Endothelial cell of umbilical vein (primary cell): ENCODE data around the gene MOGAT1. TPM values are rescaled to one million over a fixed set of nuclear protein-coding genes. Genes with fewer than 3 reads are reported as not detected.

ENCODE experiments used
- BruUV-seq: library from RNA; stranded (reverse); fragments of 400-500 nt; replicated peaks from 2 replicates; lab custom pipeline; 2021; lab: Mats Ljungman, UMichigan
- CTCF ChIA-PET: fragments of 300-600, 350-600 bp; sonication (Branson Sonifier 250); formaldehyde crosslinking; loops from one replicate; lab custom pipeline; 2021; ENCODE audit warnings: antibody characterized with exemption, inconsistent platforms; lab: Charles Lee
- POLR2A ChIA-PET: fragments of 300-600, 350-600 bp; sonication (Branson Sonifier 250); formaldehyde crosslinking; loops from one replicate; lab custom pipeline; 2021; ENCODE audit warnings: antibody characterized with exemption, inconsistent platforms; lab: Charles Lee
- DNase-seq: peaks from one replicate; pipeline ENCODE4 v3.0.0-alpha.2; 2011; ENCODE audit warnings: low read depth, low spot score
- FAIRE-seq: peaks from 2 replicates; lab custom pipeline; 2011; peaks lifted over from hg19 to GRCh38; lab: Jason Lieb, UNC
- H2AFZ ChIP-seq: 2 replicates; pipeline ENCODE4 v1.6.0; 2012; ENCODE audit warnings: low read depth, low read length, control low read depth, inconsistent platforms
- H3K27ac ChIP-seq: 2 replicates; pipeline ENCODE4 v1.5.1; 2011; ENCODE audit warnings: low read depth, mild to moderate bottlenecking, control low read depth, low read length, moderate library complexity; ENCODE audit not compliant: insufficient read depth
- H3K27me3 ChIP-seq, 2 experiments: 2 replicates each; pipeline versions ENCODE4 v1.6.0 to v1.6.1; 2011; ENCODE audit warnings: low read length in 2 of 2, mixed read lengths in 1 of 2; ENCODE audit not compliant: control insufficient read depth in 2 of 2, insufficient read depth in 2 of 2
- H3K36me3 ChIP-seq, 2 experiments: 2 replicates in 1 of 2; 3 replicates in 1 of 2; pipeline ENCODE4 v1.5.1; 2011; ENCODE audit warnings: low read length in 2 of 2, mild to moderate bottlenecking in 1 of 2, moderate library complexity in 1 of 2; ENCODE audit not compliant: control insufficient read depth in 2 of 2, insufficient read depth in 2 of 2; ENCODE audit errors: extremely low read depth in 1 of 2
- H3K4me1 ChIP-seq: 3 replicates; pipeline ENCODE4 v1.5.1; 2011; ENCODE audit warnings: mild to moderate bottlenecking, low read length; ENCODE audit not compliant: control insufficient read depth, insufficient read depth; ENCODE audit errors: extremely low read depth
- H3K4me2 ChIP-seq: 2 replicates; pipeline ENCODE4 v1.6.1; 2011; ENCODE audit warnings: low read length, control low read depth, mixed read lengths; ENCODE audit not compliant: insufficient read depth
- H3K4me3 ChIP-seq, 3 experiments: fragments of 200-600 bp in 1 of 3; sonication (generic), shearing (Covaris generic) in 1 of 3; replicated peaks in 1 of 3; 2 replicates each; pipeline ENCODE4 v1.5.1; 2011 to 2016; ENCODE audit warnings: control low read depth in 3 of 3, low read length in 3 of 3, mild to moderate bottlenecking in 2 of 3, inconsistent platforms in 1 of 3, low read depth in 1 of 3, moderate library complexity in 1 of 3; ENCODE audit not compliant: insufficient read depth in 1 of 3
- H3K79me2 ChIP-seq: 2 replicates; pipeline ENCODE4 v1.6.0; 2012; ENCODE audit warnings: low read length, inconsistent platforms; ENCODE audit not compliant: control insufficient read depth, insufficient read depth
- H3K9ac ChIP-seq: replicated peaks from 2 replicates; pipeline ENCODE3; 2011; ENCODE audit warnings: low read length, control low read depth; ENCODE audit not compliant: insufficient read depth; ENCODE audit errors: extremely low read depth
- H3K9me1 ChIP-seq: replicated peaks from 3 replicates; pipeline ENCODE4 v1.6.0; 2011; ENCODE audit warnings: mild to moderate bottlenecking, low read length; ENCODE audit not compliant: control insufficient read depth, insufficient read depth; ENCODE audit errors: extremely low read depth
- H3K9me3 ChIP-seq: replicated peaks from 2 replicates; pipeline ENCODE4 v1.5.1; 2012; ENCODE audit warnings: low read length, inconsistent platforms; ENCODE audit not compliant: control insufficient read depth, insufficient read depth
- H4K20me1 ChIP-seq: replicated peaks from 2 replicates; pipeline ENCODE3; 2011; ENCODE audit warnings: mild to moderate bottlenecking, low read length; ENCODE audit not compliant: control insufficient read depth, insufficient read depth; ENCODE audit errors: extremely low read depth
- GATA2 ChIP-seq: IDR thresholded peaks from 2 replicates; pipeline ENCODE4 v1.7.0; 2011; ENCODE audit warnings: low read depth, mild to moderate bottlenecking, moderate library complexity, mixed read lengths, low read length; ENCODE audit not compliant: insufficient read length, insufficient read depth
- MYC ChIP-seq: IDR thresholded peaks from one replicate; pipeline ENCODE4 v1.6.1; 2011; ENCODE audit warnings: mild to moderate bottlenecking, low read depth, low read length
- POLR2A ChIP-seq: IDR thresholded peaks from 2 replicates; pipeline ENCODE4 v1.6.1; 2012; ENCODE audit warnings: low read depth, mild to moderate bottlenecking, control low read depth, low read length
- dilution Hi-C: fragments of 300-500 bp; cut with MboI; formaldehyde crosslinking; loops from one replicate; pipeline ENCODE4 v1.15.0; 2019; ENCODE audit warnings: low sequenced_read_pairs; ENCODE audit not compliant: extremely low pct_ligation_motif_present
- intact Hi-C: fragments of 100-400 bp; cut with micrococcal nuclease; formaldehyde crosslinking; loops from one replicate; pipeline ENCODE4 v1.10.0; 2022
- polyA plus RNA-seq, 4 experiments: library from polyadenylated mRNA; depleted of rRNA in 3 of 4; stranded (reverse) in 3 of 4; unstranded in 1 of 4; fragments of >200 nt; gene quantifications; 2 replicates each; pipeline versions ENCODE4 v1.2.1 to v1.2.3, GENCODE V29; 2011 to 2012; ENCODE audit warnings: missing spikeins in 1 of 4
- total RNA-seq: library from RNA; stranded (reverse); gene quantifications from 2 replicates; pipeline ENCODE4 v1.2.3, GENCODE V29; 2021
- TF ChIP-seq, protein P1 (sequence below): IDR thresholded peaks from 2 replicates; pipeline ENCODE4 v1.6.1; 2011; ENCODE audit not compliant: insufficient read depth, insufficient read length
- TF ChIP-seq, protein P2 (sequence below), 2 donors: IDR thresholded peaks; 1 replicate in 1 of 2; 2 replicates in 1 of 2; pipeline ENCODE4 v1.5.1; 2011; ENCODE audit warnings: low read length in 2 of 2, mild to moderate bottlenecking in 2 of 2, moderate library complexity in 2 of 2, control low read depth in 1 of 2, inconsistent platforms in 1 of 2, low read depth in 1 of 2; ENCODE audit not compliant: insufficient read depth in 1 of 2; ENCODE audit errors: extremely low read depth in 1 of 2

Gene MOGAT1
- total and polyA plus RNA-seq, 2 donors (not counting 3 experiments of a cell fraction or from before 2014, with no cell fraction given) = not detected

DNA sequence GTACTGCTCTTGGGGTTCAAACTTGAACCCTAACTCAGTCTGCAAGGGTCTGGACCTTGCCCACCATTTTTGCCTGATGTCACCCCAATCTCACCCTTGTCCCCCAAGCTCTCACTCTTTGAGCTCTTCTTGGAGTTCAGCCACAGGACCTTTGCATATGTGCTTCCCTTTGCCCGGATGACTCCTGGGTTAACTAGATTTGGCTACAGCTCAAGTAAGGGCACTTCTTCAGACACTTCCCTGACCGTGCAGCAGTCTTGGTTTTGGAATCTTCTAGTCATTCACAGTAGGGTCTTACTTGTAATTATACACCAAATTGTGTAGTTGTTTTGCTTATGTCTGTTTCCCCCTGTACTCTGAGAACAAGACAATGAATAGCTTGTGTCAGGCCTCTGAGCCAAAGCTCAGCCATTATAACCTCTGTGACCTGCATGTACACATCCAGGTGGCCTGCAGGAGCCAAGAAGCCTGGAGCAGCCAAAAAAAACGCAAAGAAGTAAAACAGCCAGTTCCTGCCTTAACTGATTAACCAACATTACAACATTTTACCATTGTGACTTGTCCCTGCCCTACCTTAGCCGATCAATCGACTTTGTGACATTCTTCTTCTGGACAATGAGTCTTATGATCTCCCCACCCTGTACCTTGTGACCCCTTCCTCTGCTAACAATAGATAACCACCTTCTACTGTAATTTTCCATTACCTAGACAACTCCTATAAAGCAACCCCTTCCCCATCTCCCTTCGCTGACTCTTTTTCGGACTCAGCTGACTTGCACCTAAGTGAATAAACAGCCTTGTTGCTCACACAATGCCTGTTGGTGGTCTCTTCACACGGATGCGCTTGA, 1.0 kb upstream of the MOGAT1 start:
- H2AFZ ChIP-seq = no peak overlapping the region
- no peaks in the 10 kb centered on the region for H3K36me3 ChIP-seq
- DNase-seq = no peak
- no peaks in the 10 kb centered on the region for H3K79me2 ChIP-seq
- FAIRE-seq = no peak
- H3K27me3 ChIP-seq = peaks cover 28 to 29% of the 10 kb centered on the region in 2 experiments
- no peaks in the 10 kb centered on the region for H3K9me1 ChIP-seq
- TF ChIP-seq, protein P1, sequence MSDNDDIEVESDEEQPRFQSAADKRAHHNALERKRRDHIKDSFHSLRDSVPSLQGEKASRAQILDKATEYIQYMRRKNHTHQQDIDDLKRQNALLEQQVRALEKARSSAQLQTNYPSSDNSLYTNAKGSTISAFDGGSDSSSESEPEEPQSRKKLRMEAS = no peak
- TF ChIP-seq, protein P2, sequence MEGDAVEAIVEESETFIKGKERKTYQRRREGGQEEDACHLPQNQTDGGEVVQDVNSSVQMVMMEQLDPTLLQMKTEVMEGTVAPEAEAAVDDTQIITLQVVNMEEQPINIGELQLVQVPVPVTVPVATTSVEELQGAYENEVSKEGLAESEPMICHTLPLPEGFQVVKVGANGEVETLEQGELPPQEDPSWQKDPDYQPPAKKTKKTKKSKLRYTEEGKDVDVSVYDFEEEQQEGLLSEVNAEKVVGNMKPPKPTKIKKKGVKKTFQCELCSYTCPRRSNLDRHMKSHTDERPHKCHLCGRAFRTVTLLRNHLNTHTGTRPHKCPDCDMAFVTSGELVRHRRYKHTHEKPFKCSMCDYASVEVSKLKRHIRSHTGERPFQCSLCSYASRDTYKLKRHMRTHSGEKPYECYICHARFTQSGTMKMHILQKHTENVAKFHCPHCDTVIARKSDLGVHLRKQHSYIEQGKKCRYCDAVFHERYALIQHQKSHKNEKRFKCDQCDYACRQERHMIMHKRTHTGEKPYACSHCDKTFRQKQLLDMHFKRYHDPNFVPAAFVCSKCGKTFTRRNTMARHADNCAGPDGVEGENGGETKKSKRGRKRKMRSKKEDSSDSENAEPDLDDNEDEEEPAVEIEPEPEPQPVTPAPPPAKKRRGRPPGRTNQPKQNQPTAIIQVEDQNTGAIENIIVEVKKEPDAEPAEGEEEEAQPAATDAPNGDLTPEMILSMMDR (IDR thresholded peaks at IDR 0.05; ENCODE audit: extremely low read depth in 1 of 2, insufficient read depth in 1 of 2, low read depth in 1 of 2, low read length in 2 of 2) = no peak
- TF ChIP-seq MYC (no peak), POLR2A (no peak), GATA2 (no peak)
- H3K27ac ChIP-seq = no peak overlapping the region
- peaks cover 4% of the 10 kb centered on the region for H3K4me1 ChIP-seq
- no peaks in the 10 kb centered on the region for H3K9me3 ChIP-seq
- no peaks in the 10 kb centered on the region for H4K20me1 ChIP-seq
- no peak overlapping the region for H3K4me2 ChIP-seq
- intact Hi-C loops = no loop called here
- dilution Hi-C loops = no loop called here
- ChIA-PET CTCF (interaction anchor here (0.8 to 1.2 kb wide), 3 partner anchors 20 to 645 kb away, joined by 3 to 5 read pairs (median 4); no protein-coding TSS in a partner anchor), POLR2A (no interaction called here)
- H3K9ac ChIP-seq = no peak overlapping the region
- no peak overlapping the region for H3K4me3 ChIP-seq
- BruUV-seq = no TSS peak
